Measurements from ENCODE around the gene CERT1. TPM values are rescaled to one million over a fixed set of nuclear protein-coding genes. Genes with fewer than 3 reads are reported as not detected.
A peak's percentile ranks its signal among the peaks of the same experiment; 100 is the strongest.

CERT1 gene
- total and polyA plus RNA-seq, 9 of the 15 experiments (the other 6 are each of a cell fraction or from before 2014, with no cell fraction given): 3.4 to 24.7 (median 9.8) TPM

GRCh38 chr5:75433814-75434506 is 77.5 kb downstream of the CERT1 start:
- Histone ChIP-seq H3K9me1 (ENCODE audit: control insufficient read depth, insufficient read depth, low read length) (no peaks in the 10 kb centered on the region), H3K27ac (ENCODE audit: extremely low read depth, low read depth, low read length) (no peak overlapping the region), H4K20me1 (replicated peaks; ENCODE audit: control insufficient read depth, insufficient read depth, low read length) (no peaks in the 10 kb centered on the region), H3K4me2 (ENCODE audit: insufficient read depth, low read length) (no peak overlapping the region), H3K27me3 (ENCODE audit: control insufficient read depth in 2 of 2, insufficient read depth in 2 of 2, low read length in 2 of 2) (no peaks in the 10 kb centered on the region), H3K79me2 (ENCODE audit: control insufficient read depth, insufficient read depth, low read length) (no peaks in the 10 kb centered on the region), H3K9ac (ENCODE audit: insufficient read depth in 1 of 2, low read depth in 2 of 2, low read length in 2 of 2) (no peak overlapping the region), H2AFZ (ENCODE audit: low read depth, low read length) (no peak overlapping the region), H3K4me1 (replicated peaks in 1 of 2; ENCODE audit: control insufficient read depth in 2 of 2, insufficient read depth in 2 of 2, low read length in 2 of 2) (no peaks in the 10 kb centered on the region), H3K4me3 (no peak overlapping the region), H3K9me3 (replicated peaks; ENCODE audit: control insufficient read depth, insufficient read depth, low read depth, low read length) (no peaks in the 10 kb centered on the region), H3K36me3 (ENCODE audit: control insufficient read depth, insufficient read depth, low read length) (no peaks in the 10 kb centered on the region)
- in situ Hi-C loops (cut with MboI) (no loop called here), intact Hi-C loops (cut with micrococcal nuclease) (no loop called here)
- BruUV-seq (replicated peaks): no TSS peak
- WGBS (ENCODE audit: insufficient coverage, low coverage, missing lambda C conversion rate): 82% methylated on average over 3 of the region's 3 CpGs
- FAIRE-seq (no peak), ATAC-seq (no peak), DNase-seq (ENCODE audit: extremely low read depth in 1 of 4, low spot score in 3 of 4) (no peak)
- peak; percentile 69; the same call in 1 of the 2 replicates for TF ChIP-seq SPI1 (IDR thresholded peaks at IDR 0.05; ENCODE audit: borderline replicate concordance, low read depth, low read length)
- TF ChIP-seq ZNF232 (CRISPR knock-in tag; IDR thresholded peaks at IDR 0.05): no peak
- POLR2A ChIA-PET: interaction anchor here (0.9 to 1.2 kb wide), 2 partner anchors 16 to 23 kb away, joined by 3 read pairs; no protein-coding TSS in a partner anchor
- CTCF ChIA-PET (ENCODE audit: low intra/inter-chr PET ratio): no interaction called here

- Histone ChIP-seq H3K27ac (ENCODE audit: extremely low read depth, low read depth, low read length) (no peak overlapping the region), H3K4me1 (replicated peaks in 1 of 2; ENCODE audit: control insufficient read depth in 2 of 2, insufficient read depth in 2 of 2, low read length in 2 of 2) (no peaks in the 10 kb centered on the region), H2AFZ (ENCODE audit: low read depth, low read length) (no peak overlapping the region), H3K9ac (ENCODE audit: insufficient read depth in 1 of 2, low read depth in 2 of 2, low read length in 2 of 2) (no peak overlapping the region), H3K79me2 (ENCODE audit: control insufficient read depth, insufficient read depth, low read length) (no peaks in the 10 kb centered on the region), H3K9me1 (ENCODE audit: control insufficient read depth, insufficient read depth, low read length) (no peaks in the 10 kb centered on the region), H3K4me3 (no peak overlapping the region), H4K20me1 (replicated peaks; ENCODE audit: control insufficient read depth, insufficient read depth, low read length) (no peaks in the 10 kb centered on the region), H3K36me3 (ENCODE audit: control insufficient read depth, insufficient read depth, low read length) (peaks cover 31% of the 10 kb centered on the region), H3K4me2 (ENCODE audit: insufficient read depth, low read length) (no peak overlapping the region), H3K27me3 (ENCODE audit: control insufficient read depth in 2 of 2, insufficient read depth in 2 of 2, low read length in 2 of 2) (no peaks in the 10 kb centered on the region), H3K9me3 (replicated peaks; ENCODE audit: control insufficient read depth, insufficient read depth, low read depth, low read length) (no peaks in the 10 kb centered on the region)
- FAIRE-seq (no peak), DNase-seq (ENCODE audit: extremely low read depth in 1 of 4, low spot score in 3 of 4) (no peak), ATAC-seq (no peak)
- in situ Hi-C loops (cut with MboI) (no loop called here), intact Hi-C loops (cut with micrococcal nuclease) (no loop called here)
- 8% methylated on average over 1 of the region's 1 CpG for WGBS (ENCODE audit: insufficient coverage, low coverage, missing lambda C conversion rate)
- TF ChIP-seq SMARCA4 (IDR thresholded peaks at IDR 0.05): no peak
- TF ChIP-seq ZBTB17 (CRISPR knock-in tag; IDR thresholded peaks at IDR 0.05): no peak
- peak; percentile 64 for TF ChIP-seq ZNF316 (IDR thresholded peaks at IDR 0.05)
- no peak for TF ChIP-seq THAP12 (CRISPR knock-in tag; IDR thresholded peaks at IDR 0.05)
- ChIA-PET CTCF (ENCODE audit: low intra/inter-chr PET ratio) (no interaction called here), POLR2A (no interaction called here)
- no TSS peak for BruUV-seq (replicated peaks)
Measured at GRCh38 chr5:75414241-75414640, 97.2 kb downstream of the CERT1 start.
